GM21825 (cell line): ENCODE results near the gene MCM8.
"Not testable (repeated sequence)": the region's sequence is repeated elsewhere in the genome, so short reads cannot be mapped to it uniquely, and the experiment has no call there.

Experiments
- ATAC-seq: cut with Tn5 transposase; IDR thresholded peaks from one replicate; pipeline ENCODE4 v1.9.1; 2021; ENCODE audit warnings: mild to moderate bottlenecking, moderate library complexity; ENCODE audit not compliant: unreplicated experiment

The MCM8 gene

DNA sequence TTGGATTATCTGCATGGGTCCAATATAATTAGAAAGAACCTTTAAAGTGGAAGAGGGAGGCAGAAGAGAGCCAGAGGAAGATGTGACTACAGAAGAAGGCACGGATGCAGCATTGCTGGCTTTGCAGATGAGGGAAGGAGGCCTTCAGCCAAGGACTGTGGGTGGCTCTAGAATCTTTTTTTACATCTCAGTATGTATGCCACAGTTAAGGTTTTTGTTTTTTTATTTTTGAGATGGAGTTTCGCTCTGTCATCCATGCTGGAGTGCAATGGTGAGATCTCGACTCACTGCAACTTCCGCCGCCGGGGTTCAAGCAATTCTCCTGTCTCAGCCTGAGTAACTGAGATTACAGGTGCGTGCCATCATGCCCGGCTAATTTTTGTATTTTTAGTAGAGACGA, 49.3 kb downstream of the MCM8 start:
- no peak for ATAC-seq

DNA sequence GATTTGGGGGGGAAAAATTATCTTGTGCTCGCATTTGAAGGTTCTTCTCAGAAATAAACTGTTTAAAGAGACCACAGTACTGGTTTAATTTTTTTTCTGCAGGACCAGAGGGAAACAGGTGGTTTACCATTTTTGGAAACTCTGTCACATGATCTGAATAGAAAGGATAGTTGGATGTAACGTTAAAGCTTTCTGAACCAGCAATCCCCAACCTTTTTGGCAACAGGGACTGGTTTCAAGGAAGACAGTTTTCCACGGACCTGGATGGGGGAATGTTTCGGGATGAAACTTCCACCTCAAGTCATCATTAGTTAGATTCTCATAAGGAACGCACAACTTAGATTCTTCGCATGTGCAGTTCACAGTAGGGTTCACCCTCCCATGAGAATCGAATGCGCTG, 50.4 kb downstream of the MCM8 start:
- no peak for ATAC-seq

GRCh38 chr20:6006603-6006949, 56.1 kb downstream of the MCM8 start:
- no peak for ATAC-seq

GRCh38 chr20:6007094-6007528, 56.7 kb downstream of the MCM8 start:
- no peak for ATAC-seq

DNA sequence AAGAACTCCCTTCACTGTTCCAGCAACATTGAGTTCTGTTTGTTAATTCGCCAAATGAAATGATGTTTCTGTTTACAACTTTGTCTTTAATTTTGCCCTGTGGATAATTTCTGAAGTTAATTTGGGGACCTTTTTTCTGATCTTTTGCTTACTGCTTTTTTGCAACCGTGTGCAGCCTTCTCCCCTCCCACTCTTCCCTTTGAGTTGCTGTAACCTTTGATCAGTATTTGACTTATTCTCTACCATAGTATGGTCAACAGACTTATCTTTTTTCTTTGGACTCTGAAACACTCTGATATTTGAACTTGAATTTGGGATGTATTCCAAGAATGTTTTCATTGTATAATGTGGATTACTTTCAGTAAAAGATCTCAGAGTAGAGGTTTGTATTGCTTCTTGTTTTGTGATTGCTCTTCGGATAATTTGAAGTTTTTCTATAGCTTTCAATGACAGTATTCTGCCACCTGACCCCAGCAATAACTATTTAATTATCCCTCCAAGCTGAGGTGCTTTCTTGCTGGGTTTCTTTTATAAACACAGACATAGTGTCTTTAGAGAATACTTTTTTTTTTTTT, 57.2 kb downstream of the MCM8 start:
- ATAC-seq, result no peak

- ATAC-seq, result no peak
Observed at GRCh38 chr20:6008254-6008653, 57.8 kb downstream of the MCM8 start.

- ATAC-seq, result no peak
Observed at GRCh38 chr20:6012179-6012578, 61.7 kb downstream of the MCM8 start.

DNA sequence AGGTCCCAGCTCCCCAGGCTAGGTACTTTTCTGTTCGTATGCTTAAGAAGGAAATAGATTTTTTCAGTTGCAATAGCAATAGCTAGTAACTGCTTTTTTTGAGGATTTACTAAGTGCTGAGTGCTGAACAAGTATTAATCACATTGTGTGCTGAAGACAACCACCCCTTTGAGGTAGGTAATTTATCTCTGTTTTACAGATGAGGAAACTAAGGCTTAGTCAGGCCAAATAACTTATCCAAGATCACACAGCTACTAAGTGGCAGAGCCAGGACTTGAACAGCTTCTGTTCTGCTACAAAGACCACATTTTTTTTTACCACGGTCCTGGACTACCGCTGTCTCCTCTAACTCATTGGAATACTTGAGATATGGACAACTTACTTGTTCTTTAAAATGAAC, 63.6 kb downstream of the MCM8 start:
- ATAC-seq, result no peak

DNA sequence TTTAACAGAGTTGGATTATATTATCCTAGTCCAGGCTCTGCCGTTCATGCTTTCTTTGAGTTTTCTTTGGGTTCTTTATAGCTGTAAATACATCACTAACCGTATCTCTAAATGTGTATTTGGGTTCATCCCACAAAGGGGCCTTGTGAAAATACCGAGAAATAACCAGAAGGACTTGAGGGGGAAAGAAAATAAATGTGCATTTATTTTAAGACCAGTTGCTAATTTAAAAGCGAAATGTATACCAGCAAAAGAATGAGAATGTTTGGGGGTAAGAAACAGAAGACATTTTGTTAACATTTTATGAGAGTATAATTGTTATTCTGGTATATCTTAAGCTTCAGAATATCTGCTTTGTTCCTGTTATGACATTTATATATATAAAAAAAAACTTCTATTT, 64.5 kb downstream of the MCM8 start:
- ATAC-seq, result no peak

DNA sequence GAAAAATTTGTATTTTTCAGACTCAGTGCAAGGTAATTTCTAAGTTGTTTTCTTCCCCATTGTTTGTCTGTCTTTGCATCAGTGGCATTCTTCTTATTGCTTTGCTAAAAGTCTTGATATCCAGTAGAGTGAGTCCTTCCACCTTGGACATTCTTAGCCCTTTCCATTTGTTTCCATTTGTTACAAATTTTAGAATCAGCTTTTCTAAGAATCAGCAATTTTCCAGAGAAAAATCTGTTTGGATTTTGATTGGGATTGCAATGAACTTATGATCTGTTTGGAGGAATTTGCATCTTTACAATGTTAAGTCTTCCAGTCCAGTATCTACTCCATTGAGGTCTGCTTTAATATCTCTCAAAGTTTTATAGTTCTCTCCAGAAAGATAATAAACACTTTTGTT, 67.0 kb downstream of the MCM8 start:
- no peak for ATAC-seq

GRCh38 chr20:6017880-6018279, 67.4 kb downstream of the MCM8 start:
- ATAC-seq, result no peak

GRCh38 chr20:6024768-6025167, 74.3 kb downstream of the MCM8 start:
- no peak for ATAC-seq

DNA sequence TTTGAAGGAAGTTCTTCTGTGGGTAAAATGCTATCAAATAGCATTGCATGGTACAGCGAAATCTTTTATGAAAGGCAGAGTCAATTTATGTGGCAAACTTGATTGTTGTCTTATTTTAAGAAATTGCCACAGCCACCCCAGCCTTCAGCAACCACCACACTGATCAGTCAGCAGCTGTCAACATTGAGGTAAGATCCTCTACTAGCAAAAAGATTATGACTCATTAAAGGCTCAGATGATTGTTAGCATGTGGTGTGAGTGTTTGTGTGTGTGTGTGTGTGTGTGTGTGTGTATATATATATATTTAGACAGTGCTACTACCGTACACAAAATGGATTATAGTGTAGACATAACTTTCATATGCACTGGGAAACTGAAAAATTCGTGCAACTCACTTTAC, 75.6 kb downstream of the MCM8 start:
- ATAC-seq, result no peak

DNA sequence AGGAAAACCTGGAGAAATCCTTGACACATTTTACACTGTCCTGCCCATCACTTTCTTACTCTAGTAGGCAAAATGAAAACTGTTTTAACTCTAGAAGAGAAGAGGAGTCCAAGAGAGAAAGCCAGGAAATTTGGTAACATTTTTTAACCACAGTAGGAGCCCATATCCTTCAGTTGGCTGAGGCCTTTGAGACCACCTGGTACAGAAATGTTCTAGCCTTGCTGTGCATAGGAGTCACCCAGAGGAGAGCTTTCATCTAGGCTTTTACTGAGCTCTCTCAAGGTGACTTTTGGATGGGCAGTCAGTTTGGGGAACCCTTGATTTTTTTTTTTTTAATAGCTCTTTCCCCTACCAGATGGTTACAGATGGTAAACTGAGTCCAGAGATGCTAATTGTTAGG, 78.4 kb downstream of the MCM8 start:
- no peak for ATAC-seq

DNA sequence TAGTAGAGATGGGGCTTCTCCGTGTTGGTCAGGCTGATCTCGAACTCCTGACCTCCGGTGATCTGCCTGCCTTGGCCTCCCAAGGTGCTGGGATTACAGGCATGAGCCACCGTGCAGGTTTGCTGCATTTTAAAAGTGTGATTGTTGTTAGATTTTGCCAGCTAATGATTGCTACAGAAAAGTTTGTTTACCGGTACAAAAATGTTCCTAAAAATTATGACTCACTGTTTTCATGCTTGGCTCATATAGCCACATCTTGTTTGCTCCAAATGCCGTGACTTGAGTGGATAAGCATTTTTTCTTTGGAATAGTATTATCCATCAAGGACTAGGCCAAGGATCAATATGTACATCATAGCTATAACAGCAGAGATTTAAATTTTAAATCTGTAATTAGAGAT, 79.1 kb downstream of the MCM8 start:
- no peak for ATAC-seq

DNA sequence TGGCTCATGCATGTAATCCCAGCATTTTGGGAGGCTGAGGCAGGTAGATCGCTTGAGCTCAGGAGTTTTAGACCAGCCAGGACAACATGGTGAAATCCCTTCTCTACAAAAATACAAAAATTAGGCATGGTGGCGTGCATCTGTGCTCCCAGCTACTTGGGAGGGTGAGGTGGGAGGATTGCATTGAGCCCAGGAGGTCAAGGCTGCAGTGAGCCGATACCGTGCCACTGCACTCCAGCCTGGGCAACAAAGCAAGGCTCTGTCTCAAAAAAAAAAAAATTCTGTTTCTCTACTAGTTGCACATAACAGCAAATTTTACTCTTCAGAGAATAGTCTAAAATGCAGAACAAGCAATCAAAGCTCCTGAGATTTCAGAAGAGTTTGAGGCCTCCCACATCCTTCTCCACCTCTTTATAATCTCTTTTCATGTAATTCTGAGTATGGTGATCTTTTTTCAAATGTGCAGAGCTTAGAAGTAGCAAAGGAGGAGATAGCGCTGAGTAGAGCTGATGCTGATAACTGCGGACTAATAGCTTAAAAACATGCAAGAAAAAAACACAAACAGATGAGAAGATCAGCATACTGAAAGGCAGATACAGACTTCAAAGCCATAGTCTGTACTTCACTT, 80.1 kb downstream of the MCM8 start:
- ATAC-seq, result no peak

GRCh38 chr20:6032907-6033306, 82.5 kb downstream of the MCM8 start:
- ATAC-seq, result not testable (repeated sequence)

DNA sequence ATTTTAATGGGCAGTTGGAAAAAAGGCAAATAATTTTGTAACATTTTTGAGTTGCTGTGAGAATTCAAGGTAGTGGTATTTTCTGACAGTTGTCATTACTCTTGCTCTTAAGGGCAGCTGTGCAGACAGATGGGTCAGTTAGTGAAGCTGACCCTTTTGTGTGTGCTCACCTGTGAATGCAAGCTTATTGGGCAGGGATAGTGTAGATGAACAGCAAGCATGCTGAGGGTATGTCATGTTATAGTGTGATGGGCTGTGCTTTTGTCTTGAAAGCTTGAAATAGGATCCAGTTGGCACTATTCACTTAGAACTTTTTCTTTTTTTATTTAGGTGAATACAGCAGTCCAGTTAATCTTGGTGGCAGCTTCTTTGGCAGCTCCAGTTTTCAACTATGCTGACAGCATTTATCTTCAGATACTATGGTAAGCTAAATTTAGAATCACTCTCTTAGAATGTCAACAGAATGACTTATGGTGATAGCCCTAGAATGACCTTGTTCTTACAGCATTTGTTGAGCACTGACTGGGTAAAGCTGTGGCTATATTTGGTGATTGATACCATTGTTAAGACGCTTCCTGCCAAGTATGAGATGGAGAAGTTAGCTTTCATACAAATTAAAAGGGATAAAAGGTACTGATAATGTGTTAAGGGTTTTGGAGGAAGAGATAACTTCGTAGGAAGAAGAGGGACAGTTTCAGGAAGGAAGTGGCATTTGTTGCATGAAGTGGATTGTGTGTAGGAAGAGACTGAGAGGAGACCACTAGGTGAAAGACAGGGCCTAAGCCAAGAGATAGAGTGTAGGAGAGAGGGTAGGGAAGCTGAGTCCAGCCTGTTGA, 83.9 kb downstream of the MCM8 start:
- ATAC-seq, result no peak

GRCh38 chr20:6036213-6036612, 85.8 kb downstream of the MCM8 start:
- ATAC-seq, result no peak

GRCh38 chr20:6037082-6037481, 86.6 kb downstream of the MCM8 start:
- no peak for ATAC-seq

GRCh38 chr20:6038256-6038655, 87.8 kb downstream of the MCM8 start:
- ATAC-seq, result no peak

DNA sequence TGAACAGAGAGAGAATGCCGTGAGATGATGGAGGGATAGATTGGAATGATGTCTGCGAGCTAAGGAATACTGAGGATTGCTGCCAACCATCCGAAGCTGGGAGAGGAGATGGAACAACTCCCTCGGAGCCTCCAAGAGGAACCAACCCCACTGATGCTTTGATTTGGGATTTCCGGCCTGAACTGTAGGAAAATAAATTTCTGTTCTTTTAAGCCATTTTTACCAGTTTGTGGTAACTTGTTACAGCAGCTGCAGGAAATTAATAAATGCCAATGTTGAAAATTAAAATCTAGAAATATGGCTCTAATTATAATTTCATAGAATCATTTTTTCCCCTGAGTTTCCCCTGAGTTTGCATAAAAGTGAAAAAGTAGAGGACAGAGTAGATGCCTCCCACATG, 89.3 kb downstream of the MCM8 start:
- ATAC-seq, result no peak
